Sigmoid colon (tissue), 4 donors: ENCODE results near the gene SMC1B.

Source experiments
- EP300 ChIP-seq, 4 donors: sonication (generic); formaldehyde crosslinking; IDR thresholded peaks; one replicate each; pipeline ENCODE4 v1.6.1; 2017; ENCODE audit warnings: antibody characterized with exemption in 4 of 4
- POLR2AphosphoS5 ChIP-seq, 4 donors: sonication (generic); formaldehyde crosslinking; IDR thresholded peaks; one replicate each; pipeline ENCODE4 v1.6.1; 2017; ENCODE audit warnings: antibody characterized with exemption in 4 of 4
- TF ChIP-seq, protein P1 (sequence below), 4 experiments: fragments of 450-650 bp in 3 of 4; fragments of 200-600 bp in 1 of 4; IDR thresholded peaks; one replicate each; pipeline ENCODE4 v1.5.1; 2016 to 2019; ENCODE audit warnings: antibody characterized with exemption in 4 of 4, mild to moderate bottlenecking in 3 of 4, moderate library complexity in 2 of 4

DNA sequence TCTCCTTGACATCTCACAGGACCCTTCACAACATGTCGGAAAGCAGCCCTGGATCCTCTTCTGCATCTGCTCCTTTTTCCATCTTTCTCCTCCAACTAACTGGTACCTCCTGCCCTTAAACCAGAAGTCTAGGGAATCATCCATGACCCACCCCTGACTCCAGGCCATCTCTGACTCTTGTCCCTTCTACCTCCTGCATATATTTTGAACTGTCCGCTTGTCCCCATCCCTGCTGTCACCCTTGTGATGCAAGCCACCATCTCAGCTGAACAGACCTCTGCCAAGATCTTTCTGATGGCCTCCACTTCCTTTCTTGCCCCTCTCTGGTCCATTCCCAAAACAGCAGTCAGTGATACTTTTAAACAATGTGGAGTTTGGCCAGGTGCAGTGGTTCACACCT lies 7.1 kb upstream of the SMC1B start:
- TF ChIP-seq, protein P1, sequence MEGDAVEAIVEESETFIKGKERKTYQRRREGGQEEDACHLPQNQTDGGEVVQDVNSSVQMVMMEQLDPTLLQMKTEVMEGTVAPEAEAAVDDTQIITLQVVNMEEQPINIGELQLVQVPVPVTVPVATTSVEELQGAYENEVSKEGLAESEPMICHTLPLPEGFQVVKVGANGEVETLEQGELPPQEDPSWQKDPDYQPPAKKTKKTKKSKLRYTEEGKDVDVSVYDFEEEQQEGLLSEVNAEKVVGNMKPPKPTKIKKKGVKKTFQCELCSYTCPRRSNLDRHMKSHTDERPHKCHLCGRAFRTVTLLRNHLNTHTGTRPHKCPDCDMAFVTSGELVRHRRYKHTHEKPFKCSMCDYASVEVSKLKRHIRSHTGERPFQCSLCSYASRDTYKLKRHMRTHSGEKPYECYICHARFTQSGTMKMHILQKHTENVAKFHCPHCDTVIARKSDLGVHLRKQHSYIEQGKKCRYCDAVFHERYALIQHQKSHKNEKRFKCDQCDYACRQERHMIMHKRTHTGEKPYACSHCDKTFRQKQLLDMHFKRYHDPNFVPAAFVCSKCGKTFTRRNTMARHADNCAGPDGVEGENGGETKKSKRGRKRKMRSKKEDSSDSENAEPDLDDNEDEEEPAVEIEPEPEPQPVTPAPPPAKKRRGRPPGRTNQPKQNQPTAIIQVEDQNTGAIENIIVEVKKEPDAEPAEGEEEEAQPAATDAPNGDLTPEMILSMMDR (IDR thresholded peaks at IDR 0.05): no peak
- TF ChIP-seq EP300 (IDR thresholded peaks at IDR 0.05): no peak
- no peak for TF ChIP-seq POLR2AphosphoS5 (IDR thresholded peaks at IDR 0.05)
